Heart left ventricle (tissue), 13 donors: ENCODE results near the gene EFNA5.

Source experiments
- POLR2A ChIP-seq, 2 donors: fragments of 450-650 bp; IDR thresholded peaks; one replicate each; pipeline ENCODE4 v1.6.1; 2017; ENCODE audit warnings: antibody characterized with exemption in 2 of 2, mild to moderate bottlenecking in 2 of 2, moderate library complexity in 2 of 2
- TF ChIP-seq, protein P1 (sequence below), 12 donors: fragments of 200-600 bp; sonication (generic) in 4 of 12; IDR thresholded peaks; one replicate each; pipeline versions ENCODE4 v1.5.0 to v1.8.0; 2018 to 2022; ENCODE audit warnings: antibody characterized with exemption in 12 of 12, mild to moderate bottlenecking in 5 of 12
- donor health status: ischemic (EF 13 %, LVEDD 7.1; RV severe dilation, severe dysfunction).
- donor health status: DM: no; HTN: yes; CAD: no.
- donor health status: DM: no; HTN: no; CAD: no.
- donor health status: ischemic (EF 25% LVEDD 6.9; RV normal size, moderate dysfunction).
- donor health status: ischemic (EF 25% LVEDD 5.7; RV mildly dilated, moderate dysfunction).
- donor health status: ischemic (EF 35%, LVEDD 5.7; RV mildly dilated, moderate dysfunction).
- donor health status: nonischemic (EF 11% LVEDD 7.7; RV severe dilation, severe dysfunction).
- donor health status: DM: yes; HTN: yes; CAD: no.
- donor health status: PGD.
- donor health status: ischemic (EF 29% LVEDD 5.4; RV normal size, mild dysfunction).
- donor health status: nonischemic (EF 23%, LVEDD 6.1; RV moderate dilation, normal function).

DNA sequence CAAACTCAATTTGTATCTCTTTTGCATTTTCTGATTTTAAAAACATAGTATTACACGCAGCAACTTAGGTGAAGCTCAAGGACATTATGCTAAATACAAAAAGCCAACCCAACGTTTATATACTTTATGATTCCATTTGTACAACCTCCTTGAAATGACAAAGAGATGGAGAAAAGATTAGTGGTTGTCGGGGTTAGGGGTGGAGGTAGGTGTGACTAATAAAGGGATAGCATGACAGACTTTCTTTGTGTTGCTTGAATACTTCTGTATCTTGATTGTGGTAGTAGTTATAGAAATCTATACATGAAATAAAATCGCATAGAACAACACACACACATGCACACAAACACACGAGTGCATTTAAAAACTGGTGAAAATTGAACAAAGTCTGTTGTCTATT lies 42.5 kb upstream of the EFNA5 start:
- TF ChIP-seq, protein P1, sequence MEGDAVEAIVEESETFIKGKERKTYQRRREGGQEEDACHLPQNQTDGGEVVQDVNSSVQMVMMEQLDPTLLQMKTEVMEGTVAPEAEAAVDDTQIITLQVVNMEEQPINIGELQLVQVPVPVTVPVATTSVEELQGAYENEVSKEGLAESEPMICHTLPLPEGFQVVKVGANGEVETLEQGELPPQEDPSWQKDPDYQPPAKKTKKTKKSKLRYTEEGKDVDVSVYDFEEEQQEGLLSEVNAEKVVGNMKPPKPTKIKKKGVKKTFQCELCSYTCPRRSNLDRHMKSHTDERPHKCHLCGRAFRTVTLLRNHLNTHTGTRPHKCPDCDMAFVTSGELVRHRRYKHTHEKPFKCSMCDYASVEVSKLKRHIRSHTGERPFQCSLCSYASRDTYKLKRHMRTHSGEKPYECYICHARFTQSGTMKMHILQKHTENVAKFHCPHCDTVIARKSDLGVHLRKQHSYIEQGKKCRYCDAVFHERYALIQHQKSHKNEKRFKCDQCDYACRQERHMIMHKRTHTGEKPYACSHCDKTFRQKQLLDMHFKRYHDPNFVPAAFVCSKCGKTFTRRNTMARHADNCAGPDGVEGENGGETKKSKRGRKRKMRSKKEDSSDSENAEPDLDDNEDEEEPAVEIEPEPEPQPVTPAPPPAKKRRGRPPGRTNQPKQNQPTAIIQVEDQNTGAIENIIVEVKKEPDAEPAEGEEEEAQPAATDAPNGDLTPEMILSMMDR (IDR thresholded peaks at IDR 0.05) = no peak
- no peak for TF ChIP-seq POLR2A (IDR thresholded peaks at IDR 0.05)
